ENCODE measurements around the gene RNASEH2A. TPM values are rescaled to one million over a fixed set of nuclear protein-coding genes. Genes with fewer than 3 reads are reported as not detected.

RNASEH2A gene
- total RNA-seq, 2 experiments from 2014 or later, result 46.2 to 47.8 TPM

GRCh38 chr19:12774588-12775555, 31.5 kb upstream of the RNASEH2A start, which contains the start of gene HOOK2:
TSS of gene HOOK2 (minus strand) at chr19:12775552. CDS start at chr19:12775449, 103 bp downstream.
- H3K9me3 Mint-ChIP-seq, result no peaks in the 10 kb centered on the region
- POLR2A ChIA-PET, result interaction anchor here (2.7 kb wide), 1 partner anchor 18 kb away, joined by 20 read pairs; the partner anchor contains the start of gene JUNB
- H3K27me3 Mint-ChIP-seq, result no peaks in the 10 kb centered on the region
- DNase-seq (no peak), ATAC-seq (ENCODE audit: low read depth) (peak; percentile 21)
- H3K4me1 Mint-ChIP-seq, result peaks cover 19% of the 10 kb centered on the region
- H3K4me3 Mint-ChIP-seq, result peak within 1 kb of the TSS; percentile 71
- no peaks in the 10 kb centered on the region for H3K36me3 Mint-ChIP-seq
- peak within 1 kb of the TSS; percentile 48 for H3K27ac Mint-ChIP-seq

- no peaks in the 10 kb centered on the region for H3K9me3 Mint-ChIP-seq
- H3K36me3 Mint-ChIP-seq, result no peaks in the 10 kb centered on the region
- ATAC-seq (ENCODE audit: low read depth) (peak; percentile 32), DNase-seq (peak; percentile 92)
- peaks cover 28% of the 10 kb centered on the region for H3K4me1 Mint-ChIP-seq
- H3K27me3 Mint-ChIP-seq, result no peaks in the 10 kb centered on the region
- peak overlapping the region; percentile 94 for H3K27ac Mint-ChIP-seq
- peak overlapping the region; percentile 87 for H3K4me3 Mint-ChIP-seq
- POLR2A ChIA-PET, result interaction anchor here (0.6 to 8.6 kb wide), 8 partner anchors 11 to 189 kb away, joined by 3 to 361 read pairs (median 6); partner anchors contain the start of genes GET3, JUNB and RNASEH2A
Observed at GRCh38 chr19:12777217-12778016, 29.0 kb upstream of the RNASEH2A start.

- peak; percentile 67 for DNase-seq
- H3K27me3 Mint-ChIP-seq, result no peaks in the 10 kb centered on the region
- POLR2A ChIA-PET, result interaction anchor here (0.5 to 8.6 kb wide), 12 partner anchors 10 to 374 kb away, joined by 3 to 361 read pairs (median 4); partner anchors contain the start of genes GET3, JUNB and RNASEH2A
- H3K4me3 Mint-ChIP-seq, result peak overlapping the region; percentile 87
- peaks cover 28% of the 10 kb centered on the region for H3K4me1 Mint-ChIP-seq
- peak; percentile 4 for ATAC-seq (ENCODE audit: low read depth)
- H3K27ac Mint-ChIP-seq, result peak overlapping the region; percentile 94
- H3K36me3 Mint-ChIP-seq, result no peaks in the 10 kb centered on the region
- H3K9me3 Mint-ChIP-seq, result no peaks in the 10 kb centered on the region
Observed at GRCh38 chr19:12778017-12778904, 28.1 kb upstream of the RNASEH2A start.

- Mint-ChIP-seq H3K36me3 (no peaks in the 10 kb centered on the region), H3K27me3 (no peaks in the 10 kb centered on the region), H3K4me1 (peaks cover 29% of the 10 kb centered on the region), H3K9me3 (no peaks in the 10 kb centered on the region), H3K4me3 (peak overlapping the region; percentile 87), H3K27ac (peak overlapping the region; percentile 94)
- no peak for ATAC-seq (ENCODE audit: low read depth)
- DNase-seq, result no peak
- POLR2A ChIA-PET, result interaction anchor here (0.5 to 8.6 kb wide), 7 partner anchors 9 to 373 kb away, joined by 3 to 361 read pairs (median 4); partner anchors contain the start of genes JUNB and RNASEH2A
Observed at GRCh38 chr19:12778905-12779161, 27.6 kb upstream of the RNASEH2A start.

- peak overlapping the region; percentile 56 for H3K4me3 Mint-ChIP-seq
- DNase-seq (no peak), ATAC-seq (ENCODE audit: low read depth) (no peak)
- peak overlapping the region; percentile 87 for H3K27ac Mint-ChIP-seq
- H3K36me3 Mint-ChIP-seq, result no peaks in the 10 kb centered on the region
- POLR2A ChIA-PET, result interaction anchor here (1.2 to 8.6 kb wide), 3 partner anchors 9 to 22 kb away, joined by 4 to 361 read pairs (median 31); partner anchors contain the start of gene JUNB
- H3K27me3 Mint-ChIP-seq, result no peaks in the 10 kb centered on the region
- H3K9me3 Mint-ChIP-seq, result no peaks in the 10 kb centered on the region
- H3K4me1 Mint-ChIP-seq, result peaks cover 28% of the 10 kb centered on the region
Observed at GRCh38 chr19:12779162-12779993, 27.0 kb upstream of the RNASEH2A start.

GRCh38 chr19:12782174-12782423, 24.3 kb upstream of the RNASEH2A start:
- H3K9me3 Mint-ChIP-seq, result no peaks in the 10 kb centered on the region
- ATAC-seq (ENCODE audit: low read depth) (no peak), DNase-seq (no peak)
- no peaks in the 10 kb centered on the region for H3K27me3 Mint-ChIP-seq
- H3K4me3 Mint-ChIP-seq, result peak overlapping the region; percentile 96
- H3K36me3 Mint-ChIP-seq, result no peaks in the 10 kb centered on the region
- peak overlapping the region; percentile 99 for H3K27ac Mint-ChIP-seq
- POLR2A ChIA-PET, result interaction anchor here (1.0 to 8.6 kb wide), 5 partner anchors 13 to 54 kb away, joined by 3 to 361 read pairs (median 4); partner anchors contain the start of genes JUNB, RNASEH2A and THSD8
- peaks cover 28% of the 10 kb centered on the region for H3K4me1 Mint-ChIP-seq

GRCh38 chr19:12782424-12783290, 23.7 kb upstream of the RNASEH2A start:
- POLR2A ChIA-PET, result interaction anchor here (0.6 to 8.6 kb wide), 7 partner anchors 12 to 54 kb away, joined by 3 to 361 read pairs (median 3); partner anchors contain the start of genes GET3, JUNB, RNASEH2A and THSD8
- ATAC-seq (ENCODE audit: low read depth), result peak; percentile 54
- Mint-ChIP-seq H3K4me1 (peaks cover 26% of the 10 kb centered on the region), H3K9me3 (no peaks in the 10 kb centered on the region), H3K27me3 (no peaks in the 10 kb centered on the region), H3K4me3 (peak overlapping the region; percentile 96), H3K36me3 (no peaks in the 10 kb centered on the region), H3K27ac (peak overlapping the region; percentile 99)
- DNase-seq, result peak; percentile 90

GRCh38 chr19:12783291-12783848, 23.0 kb upstream of the RNASEH2A start:
- ATAC-seq (ENCODE audit: low read depth) (no peak), DNase-seq (peak; percentile 59)
- Mint-ChIP-seq H3K4me3 (peak overlapping the region; percentile 96), H3K4me1 (peaks cover 26% of the 10 kb centered on the region), H3K36me3 (no peaks in the 10 kb centered on the region), H3K27me3 (no peaks in the 10 kb centered on the region), H3K9me3 (no peaks in the 10 kb centered on the region), H3K27ac (peak overlapping the region; percentile 81)
- POLR2A ChIA-PET, result interaction anchor here (0.6 to 8.6 kb wide), 3 partner anchors 12 to 46 kb away, joined by 3 to 361 read pairs (median 4); partner anchors contain the start of genes GET3, JUNB and RNASEH2A

- no peak overlapping the region for H3K4me3 Mint-ChIP-seq
- ATAC-seq (ENCODE audit: low read depth), result no peak
- no peaks in the 10 kb centered on the region for H3K9me3 Mint-ChIP-seq
- POLR2A ChIA-PET, result interaction anchor here (8.6 kb wide), 1 partner anchor 11 kb away, joined by 361 read pairs; the partner anchor contains the start of gene JUNB
- peak overlapping the region; percentile 81 for H3K27ac Mint-ChIP-seq
- no peaks in the 10 kb centered on the region for H3K36me3 Mint-ChIP-seq
- peaks cover 24% of the 10 kb centered on the region for H3K4me1 Mint-ChIP-seq
- H3K27me3 Mint-ChIP-seq, result no peaks in the 10 kb centered on the region
- no peak for DNase-seq
Observed at GRCh38 chr19:12783849-12784393, 22.5 kb upstream of the RNASEH2A start.

- no peaks in the 10 kb centered on the region for H3K9me3 Mint-ChIP-seq
- peak; percentile 11 for ATAC-seq (ENCODE audit: low read depth)
- no peak overlapping the region for H3K27ac Mint-ChIP-seq
- no peaks in the 10 kb centered on the region for H3K36me3 Mint-ChIP-seq
- POLR2A ChIA-PET, result no interaction called here
- H3K4me3 Mint-ChIP-seq, result no peak overlapping the region
- H3K4me1 Mint-ChIP-seq, result peaks cover 24% of the 10 kb centered on the region
- no peaks in the 10 kb centered on the region for H3K27me3 Mint-ChIP-seq
- no peak for DNase-seq
Observed at GRCh38 chr19:12784394-12784870, 22.0 kb upstream of the RNASEH2A start.
